IMR-90 (cell line): ENCODE data around the gene NAV2. TPM values are rescaled to one million over a fixed set of nuclear protein-coding genes. Genes with fewer than 3 reads are reported as not detected.

ENCODE experiments used
- ATAC-seq: fragments of 200-7000 bp; cut with Tn5 transposase; 2 replicates; pipeline ENCODE4 v1.9.1; 2020; ENCODE audit warnings: low read depth, mild to moderate bottlenecking, moderate library complexity
- BruUV-seq: library from RNA; stranded (reverse); fragments of 400-500 nt; replicated peaks from 2 replicates; lab custom pipeline; 2021; lab: Mats Ljungman, UMichigan
- CTCF ChIA-PET: fragments of 300-600 bp; formaldehyde crosslinking; extraction: SDS; loops from one replicate; lab custom pipeline; 2021; ENCODE audit warnings: antibody characterized with exemption; lab: Yijun Ruan, JAX
- POLR2A ChIA-PET: fragments of 300-600 bp; sonication (Branson Sonifier 250); formaldehyde crosslinking; loops from one replicate; lab custom pipeline; 2022; ENCODE audit warnings: antibody characterized with exemption; ENCODE audit not compliant: unreplicated experiment; lab: Charles Lee
- DNase-seq: peaks from one replicate; pipeline ENCODE4 v3.0.0; 2013
- H2AFZ ChIP-seq: replicated peaks from 2 replicates; pipeline ENCODE3; 2013; ENCODE audit warnings: low read length, mild to moderate bottlenecking; ENCODE audit not compliant: poor library complexity
- H2AK5ac ChIP-seq: 2 replicates; pipeline ENCODE4 v1.6.1; 2013; ENCODE audit warnings: low read depth, low read length, inconsistent platforms
- H2AK9ac ChIP-seq: replicated peaks from 2 replicates; pipeline ENCODE3; 2013; ENCODE audit warnings: mild to moderate bottlenecking, low read depth, low read length, moderate library complexity; ENCODE audit not compliant: poor library complexity
- H2BK120ac ChIP-seq: 2 replicates; pipeline ENCODE4 v1.6.1; 2013; ENCODE audit warnings: low read depth, low read length, inconsistent platforms
- H2BK15ac ChIP-seq: 3 replicates; pipeline ENCODE4 v1.6.1; 2013; ENCODE audit warnings: low read depth, low read length, inconsistent platforms
- H2BK20ac ChIP-seq: 2 replicates; pipeline ENCODE4 v1.6.1; 2013; ENCODE audit warnings: low read depth, mild to moderate bottlenecking, inconsistent platforms, low read length, moderate library complexity
- H2BK5ac ChIP-seq: 2 replicates; pipeline ENCODE4 v1.6.1; 2013; ENCODE audit warnings: mild to moderate bottlenecking, low read depth, low read length, inconsistent platforms; ENCODE audit not compliant: poor library complexity, severe bottlenecking
- H3K14ac ChIP-seq: replicated peaks from 2 replicates; pipeline ENCODE4 v1.6.1; 2013; ENCODE audit warnings: low read depth, low read length, inconsistent platforms
- H3K18ac ChIP-seq: 2 replicates; pipeline ENCODE4 v1.6.1; 2013; ENCODE audit warnings: low read depth, low read length, control low read depth
- H3K23ac ChIP-seq: 2 replicates; pipeline ENCODE4 v1.6.1; 2013; ENCODE audit warnings: low read depth, low read length, inconsistent platforms
- H3K27ac ChIP-seq: 2 replicates; pipeline ENCODE4 v1.5.1; 2013; ENCODE audit warnings: mild to moderate bottlenecking, control low read depth, low read length; ENCODE audit not compliant: insufficient read depth
- H3K27me3 ChIP-seq: 2 replicates; pipeline ENCODE4 v1.6.1; 2013; ENCODE audit warnings: low read length; ENCODE audit not compliant: control insufficient read depth, insufficient read depth
- H3K36me3 ChIP-seq: 2 replicates; pipeline ENCODE4 v1.6.1; 2013; ENCODE audit warnings: low read length, mixed read lengths; ENCODE audit not compliant: control insufficient read depth, insufficient read depth
- H3K4ac ChIP-seq: 2 replicates; pipeline ENCODE4 v1.6.1; 2013; ENCODE audit warnings: low read depth, low read length, inconsistent platforms
- H3K4me1 ChIP-seq: 2 replicates; pipeline ENCODE4 v1.6.1; 2013; ENCODE audit warnings: low read length, mixed read lengths; ENCODE audit not compliant: control insufficient read depth, insufficient read depth
- H3K4me2 ChIP-seq: 2 replicates; pipeline ENCODE4 v1.6.1; 2013; ENCODE audit warnings: low read depth, mild to moderate bottlenecking, control low read depth, low read length, moderate library complexity
- H3K4me3 ChIP-seq: 2 replicates; pipeline ENCODE4 v1.5.1; 2013; ENCODE audit warnings: low read depth, mild to moderate bottlenecking, control low read depth, low read length, moderate library complexity; ENCODE audit not compliant: insufficient read depth
- H3K56ac ChIP-seq: 2 replicates; pipeline ENCODE4 v1.6.1; 2013; ENCODE audit warnings: low read length, inconsistent platforms; ENCODE audit not compliant: insufficient read depth; ENCODE audit errors: extremely low read depth
- H3K79me1 ChIP-seq, 2 experiments: 2 replicates each; pipeline ENCODE4 v1.6.1; 2013; ENCODE audit warnings: low read length in 2 of 2, inconsistent platforms in 1 of 2, low read depth in 1 of 2
- H3K9ac ChIP-seq: 2 replicates; pipeline ENCODE4 v1.6.1; 2013; ENCODE audit warnings: low read depth, low read length, control low read depth
- H3K9me1 ChIP-seq: 2 replicates; pipeline ENCODE4 v1.6.1; 2013; ENCODE audit warnings: low read length, inconsistent platforms; ENCODE audit not compliant: insufficient read depth
- H3K9me3 ChIP-seq: 2 replicates; pipeline ENCODE4 v1.6.1; 2013; ENCODE audit warnings: low read length; ENCODE audit not compliant: control insufficient read depth, insufficient read depth
- H4K20me1 ChIP-seq: 2 replicates; pipeline ENCODE4 v1.6.1; 2013; ENCODE audit warnings: low read length, inconsistent platforms; ENCODE audit not compliant: insufficient read depth
- H4K5ac ChIP-seq: 2 replicates; pipeline ENCODE4 v1.6.1; 2013; ENCODE audit warnings: mild to moderate bottlenecking, low read depth, low read length, control low read depth
- H4K8ac ChIP-seq, 2 experiments: 2 replicates each; pipeline ENCODE4 v1.6.1; 2013; ENCODE audit warnings: low read depth in 2 of 2, low read length in 2 of 2, control low read depth in 1 of 2, inconsistent platforms in 1 of 2
- H4K91ac ChIP-seq: 2 replicates; pipeline ENCODE4 v1.6.1; 2013; ENCODE audit warnings: low read depth, low read length, inconsistent platforms; ENCODE audit not compliant: insufficient read depth
- BHLHE40 ChIP-seq: fragments of 150-350 bp; IDR thresholded peaks from 2 replicates; pipeline ENCODE4 v1.6.1; 2016; ENCODE audit warnings: mild to moderate bottlenecking, low read depth, low read length
- CEBPB ChIP-seq: IDR thresholded peaks from 2 replicates; pipeline ENCODE4 v1.6.1; 2012; ENCODE audit warnings: low read depth, low read length, improper control_type of control experiment
- CHD1 ChIP-seq: IDR thresholded peaks from 2 replicates; pipeline ENCODE4 v1.6.1; 2012; ENCODE audit warnings: low read depth, low read length, improper control_type of control experiment
- FOS ChIP-seq: fragments of 150-350 bp; IDR thresholded peaks from 2 replicates; pipeline ENCODE4 v1.6.1; 2016; ENCODE audit warnings: low read depth, low read length
- MAFK ChIP-seq: IDR thresholded peaks from 2 replicates; pipeline ENCODE4 v1.6.1; 2012; ENCODE audit warnings: low read depth, low read length, improper control_type of control experiment
- MAZ ChIP-seq: IDR thresholded peaks from 2 replicates; pipeline ENCODE4 v1.6.1; 2012; ENCODE audit warnings: low read depth, mild to moderate bottlenecking, low read length, improper control_type of control experiment, moderate library complexity, borderline replicate concordance
- MXI1 ChIP-seq: IDR thresholded peaks from 2 replicates; pipeline ENCODE4 v1.6.1; 2012; ENCODE audit warnings: low read depth, mild to moderate bottlenecking, low read length, moderate library complexity, borderline replicate concordance
- NFE2L2 ChIP-seq: fragments of 150-350 bp; IDR thresholded peaks from 2 replicates; pipeline ENCODE4 v1.6.1; 2016; ENCODE audit warnings: low read depth, mild to moderate bottlenecking, low read length
- POLR2A ChIP-seq: IDR thresholded peaks from 2 replicates; pipeline ENCODE4 v1.6.1; 2012; ENCODE audit warnings: mild to moderate bottlenecking, low read depth, low read length
- RAD21 ChIP-seq: IDR thresholded peaks from 2 replicates; pipeline ENCODE4 v1.6.1; 2012; ENCODE audit warnings: low read length, improper control_type of control experiment
- RCOR1 ChIP-seq: IDR thresholded peaks from 2 replicates; pipeline ENCODE4 v1.6.1; 2012; ENCODE audit warnings: mild to moderate bottlenecking, low read length, improper control_type of control experiment; ENCODE audit not compliant: insufficient replicate concordance
- RFX5 ChIP-seq: IDR thresholded peaks from 2 replicates; pipeline ENCODE4 v1.8.0; 2012; ENCODE audit warnings: low read depth, mild to moderate bottlenecking, low read length, moderate library complexity
- SMC3 ChIP-seq: fragments of 150-350 bp; IDR thresholded peaks from 2 replicates; pipeline ENCODE4 v1.6.1; 2016; ENCODE audit warnings: low read depth, mild to moderate bottlenecking, antibody characterized with exemption, low read length, moderate library complexity
- WGBS, 2 experiments: methylation state at CpG; one replicate each; pipeline versions ENCODE4 v1.1.5 to v1.1.7; 2013; ENCODE audit warnings: missing lambda C conversion rate in 2 of 2; ENCODE audit not compliant: insufficient read length in 1 of 2; ENCODE audit errors: extremely low coverage in 2 of 2; 5-methylcytosine and 5-hydroxymethylcytosine counted together
- dilution Hi-C: fragments of 300-500 bp; cut with HindIII; formaldehyde crosslinking; loops from one replicate; pipeline ENCODE4 v1.14.3; 2018; ENCODE audit warnings: low sequenced_read_pairs; ENCODE audit not compliant: unreplicated experiment
- in situ Hi-C: fragments of 300-500 bp; cut with MboI; formaldehyde crosslinking; loops from 3 replicates; pipeline ENCODE4 v1.14.3; 2019; ENCODE audit warnings: low sequenced_read_pairs, inconsistent platforms, mixed read lengths
- intact Hi-C: fragments of 100-400 bp; cut with micrococcal nuclease; formaldehyde crosslinking; loops from 2 replicates; pipeline ENCODE4 v1.10.0; 2022
- polyA plus RNA-seq, 3 experiments: library from polyadenylated mRNA; depleted of rRNA; stranded (reverse); fragments of >200 nt; gene quantifications; 2 replicates each; pipeline ENCODE4 v1.2.3, GENCODE V29; 2012; ENCODE audit warnings: low replicate concordance in 1 of 3
- total RNA-seq: library from RNA; depleted of rRNA; stranded (reverse); fragments of >200 nt; gene quantifications from 2 replicates; pipeline ENCODE4 v1.2.3, GENCODE V29; 2012
- TF ChIP-seq, protein P1 (sequence below): conservative IDR thresholded peaks from 2 replicates; pipeline ENCODE4 v1.5.1; 2012; ENCODE audit warnings: mild to moderate bottlenecking, low read depth, low read length, improper control_type of control experiment
- TF ChIP-seq, protein P2 (sequence below): fragments of 150-350 bp; IDR thresholded peaks from 2 replicates; pipeline ENCODE4 v1.6.1; 2016; ENCODE audit warnings: low read depth, mild to moderate bottlenecking, low read length, moderate library complexity, borderline replicate concordance
- TF ChIP-seq, protein P3 (sequence below): fragments of 150-350 bp; IDR thresholded peaks from 2 replicates; pipeline ENCODE4 v1.6.1; 2017; ENCODE audit warnings: mild to moderate bottlenecking, antibody characterized with exemption, low read length, low read depth

The NAV2 gene
- total and polyA plus RNA-seq, 2 of the 4 experiments (the other 2 are of a cell fraction), result 4.5 to 12.6 TPM

DNA sequence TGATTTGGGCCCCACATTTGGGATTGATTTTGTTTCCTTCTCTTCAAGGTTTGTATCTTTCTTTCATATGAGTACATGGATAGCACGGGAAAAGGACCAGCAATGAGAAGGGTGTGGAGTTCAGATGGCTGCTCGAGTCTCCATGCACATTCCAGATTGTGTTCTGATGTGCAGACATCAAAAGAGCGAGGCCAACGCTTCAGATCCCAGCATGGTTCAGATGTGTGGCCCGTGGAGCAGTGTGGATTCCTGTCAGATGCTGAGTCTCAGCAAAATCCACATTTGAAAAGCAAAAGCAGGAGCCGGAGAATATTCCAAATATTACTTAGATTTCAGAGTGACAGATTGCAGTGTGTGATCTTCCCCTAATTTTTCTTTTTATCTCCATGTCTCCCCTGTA lies 228.2 kb downstream of the NAV2 start:
- WGBS, 2 experiments, result 95% methylated on average over 4 of the region's 6 CpGs; no CpG with 5 or more reads in 1 of the 2 experiments
- H3K18ac ChIP-seq, result no peak overlapping the region
- POLR2A ChIA-PET, result no interaction called here
- H4K20me1 ChIP-seq, result no peaks in the 10 kb centered on the region
- intact Hi-C loops, result loop anchor here (10.0 kb wide), 1 partner anchor 674 kb away; no protein-coding TSS in a partner anchor
- TF ChIP-seq POLR2A (no peak), RCOR1 (no peak), RFX5 (no peak), MXI1 (no peak), MAZ (no peak), SMC3 (no peak), BHLHE40 (no peak), RAD21 (no peak), FOS (no peak), CEBPB (no peak), CHD1 (no peak), NFE2L2 (no peak), MAFK (no peak)
- TF ChIP-seq, protein P1, sequence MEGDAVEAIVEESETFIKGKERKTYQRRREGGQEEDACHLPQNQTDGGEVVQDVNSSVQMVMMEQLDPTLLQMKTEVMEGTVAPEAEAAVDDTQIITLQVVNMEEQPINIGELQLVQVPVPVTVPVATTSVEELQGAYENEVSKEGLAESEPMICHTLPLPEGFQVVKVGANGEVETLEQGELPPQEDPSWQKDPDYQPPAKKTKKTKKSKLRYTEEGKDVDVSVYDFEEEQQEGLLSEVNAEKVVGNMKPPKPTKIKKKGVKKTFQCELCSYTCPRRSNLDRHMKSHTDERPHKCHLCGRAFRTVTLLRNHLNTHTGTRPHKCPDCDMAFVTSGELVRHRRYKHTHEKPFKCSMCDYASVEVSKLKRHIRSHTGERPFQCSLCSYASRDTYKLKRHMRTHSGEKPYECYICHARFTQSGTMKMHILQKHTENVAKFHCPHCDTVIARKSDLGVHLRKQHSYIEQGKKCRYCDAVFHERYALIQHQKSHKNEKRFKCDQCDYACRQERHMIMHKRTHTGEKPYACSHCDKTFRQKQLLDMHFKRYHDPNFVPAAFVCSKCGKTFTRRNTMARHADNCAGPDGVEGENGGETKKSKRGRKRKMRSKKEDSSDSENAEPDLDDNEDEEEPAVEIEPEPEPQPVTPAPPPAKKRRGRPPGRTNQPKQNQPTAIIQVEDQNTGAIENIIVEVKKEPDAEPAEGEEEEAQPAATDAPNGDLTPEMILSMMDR, result no peak
- TF ChIP-seq, protein P2, sequence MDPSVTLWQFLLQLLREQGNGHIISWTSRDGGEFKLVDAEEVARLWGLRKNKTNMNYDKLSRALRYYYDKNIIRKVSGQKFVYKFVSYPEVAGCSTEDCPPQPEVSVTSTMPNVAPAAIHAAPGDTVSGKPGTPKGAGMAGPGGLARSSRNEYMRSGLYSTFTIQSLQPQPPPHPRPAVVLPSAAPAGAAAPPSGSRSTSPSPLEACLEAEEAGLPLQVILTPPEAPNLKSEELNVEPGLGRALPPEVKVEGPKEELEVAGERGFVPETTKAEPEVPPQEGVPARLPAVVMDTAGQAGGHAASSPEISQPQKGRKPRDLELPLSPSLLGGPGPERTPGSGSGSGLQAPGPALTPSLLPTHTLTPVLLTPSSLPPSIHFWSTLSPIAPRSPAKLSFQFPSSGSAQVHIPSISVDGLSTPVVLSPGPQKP, result no peak
- TF ChIP-seq, protein P3, sequence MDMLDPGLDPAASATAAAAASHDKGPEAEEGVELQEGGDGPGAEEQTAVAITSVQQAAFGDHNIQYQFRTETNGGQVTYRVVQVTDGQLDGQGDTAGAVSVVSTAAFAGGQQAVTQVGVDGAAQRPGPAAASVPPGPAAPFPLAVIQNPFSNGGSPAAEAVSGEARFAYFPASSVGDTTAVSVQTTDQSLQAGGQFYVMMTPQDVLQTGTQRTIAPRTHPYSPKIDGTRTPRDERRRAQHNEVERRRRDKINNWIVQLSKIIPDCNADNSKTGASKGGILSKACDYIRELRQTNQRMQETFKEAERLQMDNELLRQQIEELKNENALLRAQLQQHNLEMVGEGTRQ, result no peak
- H3K4me1 ChIP-seq, result no peaks in the 10 kb centered on the region
- H3K4ac ChIP-seq, result no peak overlapping the region
- H3K27ac ChIP-seq, result no peak overlapping the region
- no peak overlapping the region for H2BK5ac ChIP-seq
- peaks cover 7 to 14% of the 10 kb centered on the region in 2 experiments; a peak in 3 of 4 replicates for H3K79me1 ChIP-seq
- H3K36me3 ChIP-seq, result peaks cover 16% of the 10 kb centered on the region
- no peak overlapping the region for H3K4me2 ChIP-seq
- dilution Hi-C loops, result no loop called here
- no peak overlapping the region for H2AFZ ChIP-seq
- H3K9ac ChIP-seq, result no peak overlapping the region
- no peak overlapping the region for H2BK15ac ChIP-seq
- H4K5ac ChIP-seq, result no peak overlapping the region
- H4K91ac ChIP-seq, result no peak overlapping the region; the same call in 1 of the 2 replicates
- CTCF ChIA-PET, result interaction anchor here (1.0 kb wide), 1 partner anchor 13 kb away, joined by 3 read pairs; no protein-coding TSS in a partner anchor
- no peak overlapping the region for H3K14ac ChIP-seq
- no peak for DNase-seq
- H2BK120ac ChIP-seq, result no peak overlapping the region
- H3K27me3 ChIP-seq, result no peaks in the 10 kb centered on the region
- H2AK5ac ChIP-seq, result no peak overlapping the region
- in situ Hi-C loops, result loop anchor here (25.0 kb wide), 2 partner anchors 421 to 671 kb away; partner anchors contain the start of gene HTATIP2
- no peak overlapping the region for H3K56ac ChIP-seq
- no peak for ATAC-seq
- peaks cover 6% of the 10 kb centered on the region; the same call in 1 of the 2 replicates for H3K9me1 ChIP-seq
- no TSS peak for BruUV-seq
- no peaks in the 10 kb centered on the region for H3K9me3 ChIP-seq
- H3K23ac ChIP-seq, result no peak overlapping the region
- no peak overlapping the region for H2BK20ac ChIP-seq
- no peak overlapping the region for H2AK9ac ChIP-seq
- no peak overlapping the region for H3K4me3 ChIP-seq
- H4K8ac ChIP-seq, result no peak overlapping the region
